Transverse colon (tissue), 4 donors: ENCODE data around the gene HMMR. TPM values are rescaled to one million over a fixed set of nuclear protein-coding genes. Genes with fewer than 3 reads are reported as not detected.
A peak's percentile ranks its signal among the peaks of the same experiment; 100 is the strongest.
"Not testable (repeated sequence)": the region's sequence is repeated elsewhere in the genome, so short reads cannot be mapped to it uniquely, and the experiment has no call there.

Experiments used
- DNase-seq: peaks from one replicate; pipeline ENCODE4 v3.0.0-alpha.2; 2019
- H3K27ac ChIP-seq, 4 donors: fragments of 200-600 bp; sonication (generic); 2 replicates each; pipeline ENCODE4 v1.5.1; 2016 to 2018; ENCODE audit warnings: inconsistent platforms in 4 of 4
- H3K27me3 ChIP-seq: fragments of 200-600 bp; sonication (generic); 2 replicates; pipeline ENCODE4 v1.5.1; 2017; ENCODE audit warnings: inconsistent platforms
- H3K36me3 ChIP-seq, 4 donors: fragments of 200-600 bp; sonication (generic); 2 replicates each; pipeline ENCODE4 v1.5.1; 2017 to 2019; ENCODE audit warnings: inconsistent platforms in 4 of 4
- H3K4me1 ChIP-seq, 4 donors: fragments of 200-600 bp; sonication (generic); 2 replicates each; pipeline ENCODE4 v1.5.1; 2017 to 2020; ENCODE audit warnings: inconsistent platforms in 4 of 4
- H3K4me3 ChIP-seq, 4 donors: fragments of 200-600 bp; sonication (generic); 1 replicate in 1 of 4; 2 replicates in 3 of 4; pipeline versions ENCODE4 v1.5.1 to v1.6.1; 2017 to 2019; ENCODE audit warnings: inconsistent platforms in 4 of 4
- H3K9me3 ChIP-seq, 2 donors: fragments of 200-600 bp; sonication (generic); 2 replicates each; pipeline ENCODE4 v1.5.1; 2017 to 2019; ENCODE audit warnings: inconsistent platforms in 2 of 2
- CTCF ChIP-seq, 5 experiments: fragments of 200-600 bp in 3 of 5; fragments of 450-650 bp in 2 of 5; sonication (generic) in 3 of 5; IDR thresholded peaks; 1 replicate in 2 of 5; 2 replicates in 3 of 5; pipeline ENCODE4 v1.5.1; 2016 to 2017; ENCODE audit warnings: antibody characterized with exemption in 5 of 5, inconsistent platforms in 3 of 5, mild to moderate bottlenecking in 2 of 5, moderate library complexity in 1 of 5
- EP300 ChIP-seq: sonication (generic); formaldehyde crosslinking; IDR thresholded peaks from one replicate; pipeline ENCODE4 v1.6.1; 2017; ENCODE audit warnings: antibody characterized with exemption, low read depth
- POLR2A ChIP-seq: fragments of 450-650 bp; IDR thresholded peaks from one replicate; pipeline ENCODE4 v1.6.1; 2016; ENCODE audit warnings: antibody characterized with exemption, mild to moderate bottlenecking, moderate library complexity
- POLR2AphosphoS5 ChIP-seq, 3 donors: sonication (generic); formaldehyde crosslinking; IDR thresholded peaks; one replicate each; pipeline ENCODE4 v1.6.1; 2016; ENCODE audit warnings: antibody characterized with exemption in 3 of 3
- WGBS, 2 donors: methylation state at CpG; one replicate each; pipeline ENCODE4 v1.1.5; 2018; ENCODE audit warnings: low coverage in 1 of 2; 5-methylcytosine and 5-hydroxymethylcytosine counted together
- in situ Hi-C, 4 donors: fragments of 200-750 bp; cut with MboI; loops; one replicate each; pipeline versions ENCODE4 v1.15.0 to v1.15.1; 2017; ENCODE audit warnings: low sequenced_read_pairs in 3 of 4, low pct_ligation_motif_present in 1 of 4, low pct_unique_long_range_greater_than_20kb in 1 of 4
- intact Hi-C: fragments of 100-400 bp; cut with DNase I; formaldehyde crosslinking; loops from one replicate; pipeline ENCODE4 v1.15.1; 2023; ENCODE audit warnings: low total_unique reads
- total RNA-seq, 4 donors: library from RNA; depleted of rRNA; stranded (reverse); fragments of >200 nt; gene quantifications; one replicate each; pipeline ENCODE4 v1.1.0, GENCODE V29; 2016

The HMMR gene
- 1 to 10 TPM in 3 of 4 donors, not detected in 1; 1.6 to 5.7 (median 1.9) TPM for total RNA-seq

GRCh38 chr5:163460562-163461171 is at the start of gene HMMR:
TSS of gene HMMR (plus strand) at chr5:163460632. CDS start at chr5:163460693, 61 bp downstream.
- WGBS, 2 donors, result 0 to 2% methylated on average over 8 to 23 of the region's 23 CpGs
- peaks cover 14 to 36% (median 25%) of the 10 kb centered on the region in 4 donors for H3K4me1 ChIP-seq
- H3K4me3 ChIP-seq, result peak within 1 kb of the TSS; percentile 65 to 78 (median 68)
- no peaks in the 10 kb centered on the region for H3K27me3 ChIP-seq
- TF ChIP-seq CTCF (IDR thresholded peaks at IDR 0.05), result no peak
- TF ChIP-seq POLR2AphosphoS5 (IDR thresholded peaks at IDR 0.05), result peak in 1 of 3 donors; percentile 68
- no peak for TF ChIP-seq POLR2A
- no peak for TF ChIP-seq EP300
- H3K27ac ChIP-seq, result peak within 1 kb of the TSS; percentile 95 to 96 (median 95)
- H3K9me3 ChIP-seq, result no peaks in the 10 kb centered on the region
- peak; percentile 16 for DNase-seq
- peaks cover 0 to 5% (median 0%) of the 10 kb centered on the region in 4 donors for H3K36me3 ChIP-seq
- intact Hi-C loops (no loop called here), in situ Hi-C loops (no loop called here)

- H3K27ac ChIP-seq, in situ Hi-C loops, H3K9me3 ChIP-seq, intact Hi-C loops, H3K27me3 ChIP-seq, H3K4me3 ChIP-seq, DNase-seq, H3K36me3 ChIP-seq, H3K4me1 ChIP-seq: not testable (repeated sequence)
- WGBS, 2 donors, result 53 to 60% methylated on average over 8 to 15 of the region's 15 CpGs
Measured at GRCh38 chr5:163415673-163416072, 44.8 kb upstream of the HMMR start.

- H3K9me3 ChIP-seq, result no peaks in the 10 kb centered on the region
- 97 to 100% methylated on average over 1 of the region's 1 CpG for WGBS, 2 donors
- no peak overlapping the region for H3K27ac ChIP-seq
- in situ Hi-C loops, result no loop called here
- no peaks in the 10 kb centered on the region for H3K36me3 ChIP-seq
- H3K4me3 ChIP-seq, result no peak overlapping the region
- no peaks in the 10 kb centered on the region for H3K27me3 ChIP-seq
- intact Hi-C loops, result no loop called here
- DNase-seq, result no peak
- TF ChIP-seq POLR2AphosphoS5 (IDR thresholded peaks at IDR 0.05) (no peak), EP300 (no peak), POLR2A (no peak), CTCF (IDR thresholded peaks at IDR 0.05) (no peak)
- no peaks in the 10 kb centered on the region for H3K4me1 ChIP-seq
Measured at GRCh38 chr5:163424836-163425235, 35.6 kb upstream of the HMMR start.

- WGBS, 2 donors, result 48 to 60% methylated on average over 4 of the region's 4 CpGs
Measured at GRCh38 chr5:163426128-163426527, 34.3 kb upstream of the HMMR start.

GRCh38 chr5:163432544-163432943 is 27.9 kb upstream of the HMMR start:
- Histone ChIP-seq H3K4me3 (no peak overlapping the region), H3K27ac (peak overlapping the region in 3 of 4 donors; percentile 27 to 72 (median 68)), H3K36me3 (no peaks in the 10 kb centered on the region), H3K4me1 (peaks cover 0 to 47% (median 19%) of the 10 kb centered on the region in 4 donors), H3K9me3 (no peaks in the 10 kb centered on the region), H3K27me3 (no peaks in the 10 kb centered on the region)
- TF ChIP-seq CTCF (IDR thresholded peaks at IDR 0.05), result no peak
- no peak for TF ChIP-seq POLR2AphosphoS5 (IDR thresholded peaks at IDR 0.05)
- no peak for TF ChIP-seq EP300
- no peak for TF ChIP-seq POLR2A
- no peak for DNase-seq
- in situ Hi-C loops, result no loop called here
- intact Hi-C loops, result no loop called here
- WGBS, 2 donors, result 57 to 61% methylated on average over 1 of the region's 1 CpG

More at GRCh38 chr5:163426128-163426527, 34.3 kb upstream of the HMMR start:
- H3K4me3 ChIP-seq, DNase-seq, H3K36me3 ChIP-seq, H3K4me1 ChIP-seq, H3K9me3 ChIP-seq, intact Hi-C loops, in situ Hi-C loops, H3K27ac ChIP-seq, H3K27me3 ChIP-seq: not testable (repeated sequence)
